HEK293 (cell line): ENCODE data around the gene BTN2A1.

ENCODE experiments used
- CTCF ChIA-PET: fragments of 350-600 bp; formaldehyde crosslinking; extraction: SDS; loops from one replicate; lab custom pipeline; 2021; ENCODE audit warnings: antibody characterized with exemption; lab: Yijun Ruan, JAX
- POLR2A ChIA-PET: fragments of 300-600 bp; formaldehyde crosslinking; extraction: SDS; loops from one replicate; lab custom pipeline; 2020; ENCODE audit warnings: antibody characterized with exemption, inconsistent platforms; lab: Yijun Ruan, JAX
- H3K27ac ChIP-seq: fragments of 200-500 bp; sonication (Bioruptor generic); 2 replicates; pipeline ENCODE4 v1.5.1; 2014; ENCODE audit warnings: low read depth, low read length, control low read depth, inconsistent platforms; ENCODE audit errors: extremely low read depth
- H3K36me3 ChIP-seq, 2 experiments: fragments of 200-500 bp in 1 of 2; sonication (Bioruptor generic) in 1 of 2; 1 replicate in 1 of 2; 2 replicates in 1 of 2; pipeline ENCODE4 v1.5.1; 2014 to 2017; ENCODE audit warnings: inconsistent platforms in 2 of 2, low read length in 2 of 2; ENCODE audit not compliant: control insufficient read depth in 2 of 2, insufficient read depth in 1 of 2
- H3K4me1 ChIP-seq: fragments of 200-500 bp; sonication (Bioruptor generic); 2 replicates; pipeline ENCODE4 v1.5.1; 2014; ENCODE audit warnings: mild to moderate bottlenecking, low read length, inconsistent platforms; ENCODE audit not compliant: control insufficient read depth, insufficient read depth
- H3K4me3 ChIP-seq: 2 replicates; pipeline ENCODE4 v1.5.1; 2011; ENCODE audit warnings: low read depth, mild to moderate bottlenecking, control low read depth, low read length, moderate library complexity
- H3K9me3 ChIP-seq: fragments of 200-500 bp; sonication (Bioruptor generic); 2 replicates; pipeline ENCODE4 v1.5.1; 2014; ENCODE audit warnings: low read depth, low read length, inconsistent platforms; ENCODE audit not compliant: control insufficient read depth, insufficient read depth
- ATF2 ChIP-seq: fragments of 450-650 bp; formaldehyde crosslinking; IDR thresholded peaks from 2 replicates; pipeline ENCODE4 v1.5.1; 2016; ENCODE audit warnings: missing biosample characterization, missing genetic modification characterization, low read depth
- KLF9 ChIP-seq: fragments of 450-650 bp; formaldehyde crosslinking; IDR thresholded peaks from 2 replicates; pipeline ENCODE4 v1.5.1; 2016; ENCODE audit warnings: missing biosample characterization, missing genetic modification characterization, low read depth
- TRIM28 ChIP-seq: IDR thresholded peaks from 2 replicates; pipeline ENCODE4 v1.6.1; 2011; ENCODE audit warnings: low read length, control low read depth, borderline replicate concordance
- ZFP41 ChIP-seq: fragments of 450-650 bp; formaldehyde crosslinking; IDR thresholded peaks from 2 replicates; pipeline ENCODE4 v1.5.1; 2016; ENCODE audit warnings: missing biosample characterization, missing genetic modification characterization, borderline replicate concordance
- ZNF114 ChIP-seq: fragments of 450-650 bp; formaldehyde crosslinking; IDR thresholded peaks from 2 replicates; pipeline ENCODE4 v1.5.0; 2017; ENCODE audit warnings: missing biosample characterization, missing genetic modification characterization
- ZNF138 ChIP-seq: fragments of 450-650 bp; formaldehyde crosslinking; IDR thresholded peaks from 2 replicates; pipeline ENCODE4 v1.5.1; 2016; ENCODE audit warnings: missing biosample characterization, missing genetic modification characterization, borderline replicate concordance
- ZNF184 ChIP-seq: fragments of 450-650 bp; IDR thresholded peaks from 2 replicates; pipeline ENCODE4 v1.5.1; 2018; ENCODE audit warnings: missing biosample characterization, mild to moderate bottlenecking, missing genetic modification characterization
- ZNF311 ChIP-seq: fragments of 450-650 bp; formaldehyde crosslinking; IDR thresholded peaks from 2 replicates; pipeline ENCODE4 v1.5.1; 2017; ENCODE audit warnings: missing biosample characterization, missing genetic modification characterization, borderline replicate concordance
- ZNF423 ChIP-seq: fragments of 450-650 bp; formaldehyde crosslinking; IDR thresholded peaks from 2 replicates; pipeline ENCODE4 v1.5.1; 2016; ENCODE audit warnings: missing biosample characterization, missing genetic modification characterization
- ZNF548 ChIP-seq: fragments of 450-650 bp; formaldehyde crosslinking; IDR thresholded peaks from 2 replicates; pipeline ENCODE4 v1.5.1; 2016; ENCODE audit warnings: missing biosample characterization, missing genetic modification characterization
- ZNF654 ChIP-seq: fragments of 450-650 bp; formaldehyde crosslinking; IDR thresholded peaks from 2 replicates; pipeline ENCODE4 v1.5.1; 2016; ENCODE audit warnings: low read depth, missing biosample characterization, missing genetic modification characterization
- ZNF658 ChIP-seq: fragments of 450-650 bp; formaldehyde crosslinking; IDR thresholded peaks from 2 replicates; pipeline ENCODE4; 2016; ENCODE audit warnings: missing biosample characterization, missing genetic modification characterization
- ZNF670 ChIP-seq: fragments of 450-650 bp; formaldehyde crosslinking; IDR thresholded peaks from 2 replicates; pipeline ENCODE4 v1.5.1; 2016; ENCODE audit warnings: missing biosample characterization, missing genetic modification characterization, low read depth
- ZNF677 ChIP-seq: fragments of 450-650 bp; IDR thresholded peaks from 2 replicates; pipeline ENCODE4 v1.5.0; 2018; ENCODE audit warnings: missing biosample characterization, mild to moderate bottlenecking, missing genetic modification characterization, moderate library complexity
- TF ChIP-seq, protein P1 (sequence below): fragments of 450-650 bp; formaldehyde crosslinking; IDR thresholded peaks from 2 replicates; pipeline ENCODE4 v1.5.1; 2016; ENCODE audit warnings: missing biosample characterization, missing genetic modification characterization
- TF ChIP-seq, protein P2 (sequence below): fragments of 450-650 bp; formaldehyde crosslinking; conservative IDR thresholded peaks from 2 replicates; pipeline ENCODE4 v1.5.1; 2016; ENCODE audit warnings: low read depth, missing biosample characterization, missing genetic modification characterization

BTN2A1 gene

DNA sequence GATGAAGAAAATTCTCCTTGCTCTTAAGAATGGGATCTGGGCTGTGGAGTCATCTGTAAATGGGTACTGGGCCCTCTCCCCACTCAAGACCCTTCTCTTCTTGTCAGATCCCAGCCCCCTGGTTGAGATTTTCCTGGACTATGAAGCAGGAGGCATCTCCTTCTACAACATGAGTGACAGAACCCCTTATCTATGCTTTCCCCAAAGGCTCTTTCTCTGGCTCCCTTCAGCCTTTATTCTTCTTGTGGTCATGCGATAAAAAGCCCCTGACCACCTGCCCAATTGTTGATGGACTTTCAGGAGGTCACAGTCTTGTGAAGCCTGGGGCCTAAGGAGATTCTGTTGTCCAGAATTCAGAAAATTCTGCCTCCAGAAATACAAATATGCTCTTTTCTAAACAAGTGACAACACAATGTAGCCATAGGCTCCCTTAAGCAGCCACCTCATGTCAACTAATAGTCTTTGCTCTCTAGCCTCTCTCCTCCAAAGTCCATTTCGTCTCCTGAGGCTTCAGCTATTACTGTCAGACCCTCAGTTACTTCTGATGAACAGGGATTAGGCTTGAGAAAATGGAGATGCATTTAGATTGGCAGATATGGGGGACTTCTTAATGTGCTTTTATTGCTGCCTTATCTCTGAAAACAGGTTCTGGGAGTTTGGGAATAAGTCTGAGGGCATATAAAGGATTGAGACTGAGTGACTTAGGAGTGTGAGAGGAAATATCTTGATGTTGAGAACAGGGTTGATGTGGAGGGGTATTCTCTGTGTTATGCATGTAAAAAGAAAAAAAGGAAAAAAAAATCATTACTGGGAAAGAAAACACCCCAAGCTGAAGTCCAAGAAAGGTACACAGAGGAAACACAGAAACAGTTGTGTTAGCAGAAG lies 20.6 kb downstream of the BTN2A1 start (continued):
- no peak for TF ChIP-seq ZNF311 (tag by site-specific recombination)
- TF ChIP-seq, protein P1, sequence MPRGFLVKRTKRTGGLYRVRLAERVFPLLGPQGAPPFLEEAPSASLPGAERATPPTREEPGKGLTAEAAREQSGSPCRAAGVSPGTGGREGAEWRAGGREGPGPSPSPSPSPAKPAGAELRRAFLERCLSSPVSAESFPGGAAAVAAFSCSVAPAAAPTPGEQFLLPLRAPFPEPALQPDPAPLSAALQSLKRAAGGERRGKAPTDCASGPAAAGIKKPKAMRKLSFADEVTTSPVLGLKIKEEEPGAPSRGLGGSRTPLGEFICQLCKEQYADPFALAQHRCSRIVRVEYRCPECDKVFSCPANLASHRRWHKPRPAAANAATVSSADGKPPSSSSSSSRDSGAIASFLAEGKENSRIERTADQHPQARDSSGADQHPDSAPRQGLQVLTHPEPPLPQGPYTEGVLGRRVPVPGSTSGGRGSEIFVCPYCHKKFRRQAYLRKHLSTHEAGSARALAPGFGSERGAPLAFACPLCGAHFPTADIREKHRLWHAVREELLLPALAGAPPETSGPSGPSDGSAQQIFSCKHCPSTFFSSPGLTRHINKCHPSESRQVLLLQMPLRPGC (tag by site-specific recombination), result no peak

- ChIA-PET POLR2A (no interaction called here), CTCF (interaction anchor here (0.5 to 1.0 kb wide), 3 partner anchors 9 to 305 kb away, joined by 3 to 4 read pairs (median 4); no protein-coding TSS in a partner anchor)
- Histone ChIP-seq H3K4me1 (peaks cover 8% of the 10 kb centered on the region), H3K4me3 (no peak overlapping the region), H3K9me3 (no peaks in the 10 kb centered on the region), H3K27ac (no peak overlapping the region), H3K36me3 (no peaks in the 10 kb centered on the region)
- TF ChIP-seq, protein P2, sequence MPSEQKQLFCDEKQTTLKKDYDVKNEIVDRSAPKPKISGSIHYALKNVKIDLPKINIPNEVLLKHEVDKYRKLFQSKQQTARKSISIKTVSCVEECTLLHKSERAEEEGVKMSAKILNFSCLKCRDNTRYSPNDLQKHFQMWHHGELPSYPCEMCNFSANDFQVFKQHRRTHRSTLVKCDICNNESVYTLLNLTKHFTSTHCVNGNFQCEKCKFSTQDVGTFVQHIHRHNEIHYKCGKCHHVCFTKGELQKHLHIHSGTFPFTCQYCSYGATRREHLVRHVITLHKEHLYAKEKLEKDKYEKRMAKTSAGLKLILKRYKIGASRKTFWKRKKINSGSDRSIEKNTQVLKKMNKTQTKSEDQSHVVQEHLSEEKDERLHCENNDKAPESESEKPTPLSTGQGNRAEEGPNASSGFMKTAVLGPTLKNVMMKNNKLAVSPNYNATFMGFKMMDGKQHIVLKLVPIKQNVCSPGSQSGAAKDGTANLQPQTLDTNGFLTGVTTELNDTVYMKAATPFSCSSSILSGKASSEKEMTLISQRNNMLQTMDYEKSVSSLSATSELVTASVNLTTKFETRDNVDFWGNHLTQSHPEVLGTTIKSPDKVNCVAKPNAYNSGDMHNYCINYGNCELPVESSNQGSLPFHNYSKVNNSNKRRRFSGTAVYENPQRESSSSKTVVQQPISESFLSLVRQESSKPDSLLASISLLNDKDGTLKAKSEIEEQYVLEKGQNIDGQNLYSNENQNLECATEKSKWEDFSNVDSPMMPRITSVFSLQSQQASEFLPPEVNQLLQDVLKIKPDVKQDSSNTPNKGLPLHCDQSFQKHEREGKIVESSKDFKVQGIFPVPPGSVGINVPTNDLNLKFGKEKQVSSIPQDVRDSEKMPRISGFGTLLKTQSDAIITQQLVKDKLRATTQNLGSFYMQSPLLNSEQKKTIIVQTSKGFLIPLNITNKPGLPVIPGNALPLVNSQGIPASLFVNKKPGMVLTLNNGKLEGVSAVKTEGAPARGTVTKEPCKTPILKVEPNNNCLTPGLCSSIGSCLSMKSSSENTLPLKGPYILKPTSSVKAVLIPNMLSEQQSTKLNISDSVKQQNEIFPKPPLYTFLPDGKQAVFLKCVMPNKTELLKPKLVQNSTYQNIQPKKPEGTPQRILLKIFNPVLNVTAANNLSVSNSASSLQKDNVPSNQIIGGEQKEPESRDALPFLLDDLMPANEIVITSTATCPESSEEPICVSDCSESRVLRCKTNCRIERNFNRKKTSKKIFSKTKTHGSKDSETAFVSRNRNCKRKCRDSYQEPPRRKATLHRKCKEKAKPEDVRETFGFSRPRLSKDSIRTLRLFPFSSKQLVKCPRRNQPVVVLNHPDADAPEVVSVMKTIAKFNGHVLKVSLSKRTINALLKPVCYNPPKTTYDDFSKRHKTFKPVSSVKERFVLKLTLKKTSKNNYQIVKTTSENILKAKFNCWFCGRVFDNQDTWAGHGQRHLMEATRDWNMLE, result no peak
- TF ChIP-seq ZNF670 (tag by site-specific recombination), result no peak
- no peak for TF ChIP-seq ZNF138 (tag by site-specific recombination)
- no peak for TF ChIP-seq ZNF423 (tag by site-specific recombination)
- no peak for TF ChIP-seq ZNF654
- no peak for TF ChIP-seq ZFP41 (tag by site-specific recombination)
Observed at GRCh38 chr6:26478985-26479278, 21.2 kb downstream of the BTN2A1 start.

DNA sequence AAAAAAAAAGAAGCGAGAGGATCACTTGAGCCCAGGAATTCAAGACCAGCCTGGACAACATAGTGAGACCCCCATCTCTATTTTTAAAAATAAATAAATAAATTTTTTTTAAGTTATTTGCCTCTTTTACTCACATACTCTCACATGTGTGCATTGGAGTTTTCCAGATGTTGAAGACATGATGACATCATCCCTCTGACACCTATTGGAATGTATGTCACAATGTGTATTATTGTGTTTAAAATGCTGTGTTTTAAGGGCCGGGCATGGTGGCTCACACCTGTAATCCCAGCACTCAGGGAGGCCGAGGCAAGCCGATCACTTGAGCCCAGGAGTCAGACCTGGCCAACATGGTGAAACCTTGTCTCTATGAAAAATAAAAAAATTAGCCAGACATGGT lies 24.6 kb downstream of the BTN2A1 start:
- TF ChIP-seq ZNF114, result no peak
- TF ChIP-seq ATF2 (tag by site-specific recombination), result peak; percentile 59
- TF ChIP-seq, all 188 proteins: peak for 1
- no peaks in the 10 kb centered on the region for H3K36me3 ChIP-seq
- H3K4me3 ChIP-seq, result no peak overlapping the region
- no peaks in the 10 kb centered on the region for H3K4me1 ChIP-seq
- H3K27ac ChIP-seq, result no peak overlapping the region
- no peaks in the 10 kb centered on the region for H3K9me3 ChIP-seq
- CTCF ChIA-PET, result no interaction called here
- POLR2A ChIA-PET, result no interaction called here

DNA sequence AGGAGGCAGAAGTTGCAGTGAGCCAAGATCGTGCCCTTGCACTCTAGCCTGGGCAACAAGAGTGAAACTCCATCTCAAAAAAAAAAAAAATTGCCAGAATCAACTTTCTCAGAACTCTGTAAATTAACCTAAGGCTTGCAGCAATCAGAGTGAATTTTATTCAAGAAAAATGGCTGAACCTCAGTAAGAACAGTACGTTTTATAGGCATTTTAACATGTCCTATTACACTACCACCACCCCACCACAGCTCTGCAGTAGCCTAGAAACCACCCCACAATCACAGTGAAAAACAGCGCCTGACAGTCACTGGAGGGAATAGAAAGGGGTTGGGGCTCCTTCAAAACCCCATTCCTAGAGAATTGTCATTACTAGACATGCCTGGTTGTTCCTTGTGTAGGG lies 26.0 kb downstream of the BTN2A1 start:
- CTCF ChIA-PET, result no interaction called here
- Histone ChIP-seq H3K9me3 (no peaks in the 10 kb centered on the region), H3K4me1 (no peaks in the 10 kb centered on the region), H3K27ac (no peak overlapping the region), H3K4me3 (no peak overlapping the region), H3K36me3 (no peaks in the 10 kb centered on the region)
- POLR2A ChIA-PET, result interaction anchor here (0.9 kb wide), 1 partner anchor 10 kb away, joined by 6 read pairs; no protein-coding TSS in a partner anchor
- TF ChIP-seq ZNF677 (tag by site-specific recombination), result peak; percentile 100
- TF ChIP-seq KLF9 (tag by site-specific recombination), result no peak
- no peak for TF ChIP-seq ZNF311 (tag by site-specific recombination)
- TF ChIP-seq ZNF548 (tag by site-specific recombination), result no peak
- no peak for TF ChIP-seq ZNF658 (tag by site-specific recombination)
- no peak for TF ChIP-seq ZNF184 (tag by site-specific recombination)
- no peak for TF ChIP-seq TRIM28
- TF ChIP-seq, all 188 proteins: peak for 1
